GM10847 (cell line): ENCODE data around the gene OAT.

Experiments used
- POLR2A ChIP-seq: IDR thresholded peaks from 2 replicates; pipeline ENCODE4 v1.6.1; 2011; ENCODE audit not compliant: insufficient read length; ENCODE audit errors: extremely low read depth

Gene OAT

DNA sequence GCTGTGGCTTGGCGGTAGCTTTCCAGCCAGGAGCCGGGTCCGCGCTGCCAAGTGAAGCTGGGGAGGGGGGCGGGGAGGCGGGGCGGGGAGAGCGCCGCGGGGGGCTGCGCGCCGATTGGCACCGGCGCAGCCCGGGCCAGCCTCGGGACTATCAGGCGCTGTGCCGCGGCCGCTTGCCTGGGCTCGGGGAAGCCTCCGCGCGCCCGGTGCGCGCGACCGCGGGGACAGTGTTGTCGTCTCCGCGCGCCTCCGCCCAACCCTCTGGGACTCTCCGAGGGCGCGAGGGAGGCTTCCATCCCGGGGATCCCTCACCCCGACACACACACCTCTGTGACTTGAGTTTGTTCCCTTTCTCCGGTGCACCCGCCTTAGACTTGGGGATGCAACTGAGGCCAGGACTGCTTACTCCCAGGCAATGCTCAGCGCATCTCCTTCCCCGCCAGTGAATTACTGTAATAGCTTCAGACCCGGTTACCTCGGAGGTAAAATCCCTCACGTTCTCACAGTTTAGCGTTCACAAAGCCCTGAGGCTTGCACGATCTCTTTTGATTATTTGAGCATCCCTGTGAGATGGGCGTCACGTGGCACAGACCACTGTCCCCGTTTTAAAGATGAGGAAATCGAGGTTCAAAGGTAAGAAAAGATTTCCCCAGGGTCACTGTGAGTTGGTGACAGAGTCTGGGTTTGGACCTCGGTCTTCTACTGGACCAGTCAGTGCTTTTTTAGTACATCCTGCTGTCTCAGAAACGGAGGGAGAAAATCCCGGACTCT, 31.5 kb upstream of the OAT start, which contains the start of gene NKX1-2:
TSS of gene NKX1-2 (minus strand) at position 24 of the 771 bp plus-strand sequence. CDS start 92 bp downstream, outside the sequence.
- no peak for TF ChIP-seq POLR2A

DNA sequence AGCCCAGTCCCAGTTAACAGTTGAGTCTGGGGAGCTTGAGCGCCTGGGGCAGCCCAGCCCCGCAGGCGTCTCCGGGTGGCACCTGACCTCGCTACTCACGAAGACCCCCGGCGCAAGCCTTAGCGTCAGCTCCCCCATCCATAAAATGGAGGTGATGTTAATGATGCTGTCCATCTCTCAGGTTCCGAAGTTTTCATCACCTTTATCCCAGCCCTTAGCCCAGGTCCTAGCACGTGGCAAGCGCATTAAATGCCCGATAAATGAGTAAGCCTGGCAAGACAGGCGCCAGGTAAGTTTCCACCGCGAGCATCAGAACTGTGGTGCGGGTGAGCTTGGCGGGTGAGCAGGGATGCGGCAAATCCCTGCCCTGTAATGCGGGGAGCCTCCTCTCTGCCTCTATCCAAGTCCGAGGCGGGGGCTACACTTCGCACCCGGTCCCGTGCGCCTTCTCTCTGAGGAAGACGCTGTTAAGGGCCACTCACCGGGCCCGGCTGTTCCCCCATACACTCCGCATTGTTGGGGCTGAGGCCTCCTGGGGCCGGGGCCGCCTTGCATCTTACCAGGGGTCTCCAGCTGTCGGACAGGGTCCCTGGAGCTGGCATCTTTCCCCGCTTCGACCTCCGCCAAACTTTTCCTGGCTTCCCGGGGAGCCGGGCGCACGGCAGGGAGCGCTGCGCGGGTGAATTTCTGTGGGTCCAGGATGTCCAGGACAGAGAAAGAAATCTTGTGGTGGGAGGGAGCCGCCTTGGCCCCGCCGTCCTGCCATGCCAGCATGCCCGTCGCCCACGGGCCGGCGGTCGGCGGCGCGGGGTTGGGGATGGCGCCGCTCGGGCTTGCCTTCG, 30.7 kb upstream of the OAT start:
- TF ChIP-seq POLR2A = no peak

DNA sequence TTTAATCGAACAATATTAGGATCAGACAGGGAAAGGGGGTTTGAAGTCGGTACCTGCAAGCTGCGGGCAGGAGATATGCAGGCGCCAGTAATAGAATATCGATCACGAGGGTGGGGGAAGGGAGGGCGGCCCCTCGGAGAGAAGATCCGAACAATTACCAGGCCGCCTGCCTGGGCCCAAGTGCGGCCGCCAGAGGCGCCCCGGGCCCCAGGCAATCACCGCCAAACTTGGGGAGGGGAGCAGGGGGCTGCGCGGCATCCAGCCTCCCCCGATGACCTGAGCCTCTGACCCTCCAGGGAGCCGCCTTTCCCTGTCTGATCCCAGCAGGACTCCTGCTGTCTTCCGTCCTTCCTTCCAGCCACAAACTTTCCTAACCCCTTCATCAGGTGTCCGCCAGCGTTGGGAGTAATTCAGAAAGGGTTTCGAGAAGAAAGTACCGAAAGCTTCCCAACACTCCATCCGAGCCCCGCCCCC, 30.0 kb upstream of the OAT start:
- TF ChIP-seq POLR2A = no peak

DNA sequence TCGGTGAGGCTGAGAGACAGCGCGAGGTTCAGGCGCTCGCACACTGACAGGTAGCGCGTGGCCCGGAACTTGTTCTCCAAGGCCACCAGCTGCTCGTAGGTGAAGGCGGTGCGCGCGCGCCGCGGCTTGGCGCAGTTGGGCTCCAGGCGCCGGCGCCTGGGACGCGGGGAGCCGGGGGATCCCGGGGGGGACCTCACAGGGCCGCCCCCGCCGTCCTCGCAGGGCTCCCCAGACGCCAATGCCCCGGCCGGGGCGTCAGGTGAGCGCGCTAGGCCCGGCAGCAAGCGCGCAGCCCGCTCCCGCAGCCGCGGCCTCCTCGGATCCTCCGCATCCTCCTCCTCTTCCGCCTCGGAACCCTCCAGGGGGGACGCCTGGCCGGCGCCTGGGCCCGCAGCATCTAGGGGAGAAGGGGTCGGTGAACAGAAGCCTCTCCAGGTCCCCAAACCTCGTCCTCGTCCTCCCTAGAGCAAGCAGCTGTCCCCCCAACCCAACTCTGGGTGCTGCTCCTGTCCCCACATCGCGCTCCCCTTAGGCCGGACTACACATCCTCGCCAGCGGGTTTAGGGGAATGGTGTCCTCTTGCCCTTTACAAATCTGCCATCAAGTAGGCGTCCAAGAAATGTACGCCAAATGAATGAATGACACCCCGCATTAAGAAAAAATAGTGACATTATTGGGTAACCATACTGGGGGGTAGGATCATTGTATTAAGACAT, 29.2 kb upstream of the OAT start:
- no peak for TF ChIP-seq POLR2A

DNA sequence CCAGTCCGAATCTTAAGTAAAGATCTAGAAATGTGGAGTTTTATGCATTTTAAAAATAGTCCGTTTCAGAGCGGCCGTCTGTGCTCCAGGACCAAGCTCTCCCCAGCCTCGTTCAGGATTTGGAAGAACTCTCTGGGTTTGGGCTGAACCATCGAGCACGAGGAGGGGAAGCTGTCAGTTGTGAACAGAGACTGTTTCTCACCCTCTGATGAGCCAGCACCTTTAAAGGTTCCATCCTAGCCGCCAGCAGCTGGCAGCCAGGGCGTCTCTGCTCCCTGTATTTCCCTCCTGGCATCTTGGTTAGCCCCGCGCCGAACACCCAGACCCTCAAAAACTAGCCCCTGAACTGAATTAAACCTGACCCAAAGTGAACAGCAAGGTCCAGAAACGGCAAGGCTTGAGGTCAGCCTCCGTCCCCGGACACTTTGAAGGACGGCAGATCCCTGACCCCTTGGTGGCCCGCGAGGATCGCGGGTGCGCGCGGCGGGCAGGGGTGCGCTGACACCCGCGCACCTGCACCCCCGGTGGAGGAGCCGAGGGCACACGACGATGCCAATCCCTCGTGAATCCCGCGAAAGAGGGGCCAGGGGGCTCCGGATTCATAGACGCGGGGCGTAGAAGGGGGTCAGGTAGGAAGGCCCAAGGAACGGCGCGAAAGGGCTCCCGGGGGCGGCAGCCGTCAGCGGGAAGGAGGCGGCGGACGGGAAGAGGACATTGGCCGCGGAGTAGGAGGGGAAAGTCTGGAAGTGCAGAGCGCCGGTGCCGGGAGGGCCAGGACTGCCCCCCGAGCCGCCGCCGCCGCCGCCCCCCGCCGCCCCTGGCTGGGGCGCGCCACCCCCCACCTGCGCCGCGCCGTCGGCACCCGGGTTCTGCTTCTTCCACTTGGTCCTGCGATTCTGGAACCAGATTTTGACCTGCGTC, 28.4 kb upstream of the OAT start:
- TF ChIP-seq POLR2A = no peak

DNA sequence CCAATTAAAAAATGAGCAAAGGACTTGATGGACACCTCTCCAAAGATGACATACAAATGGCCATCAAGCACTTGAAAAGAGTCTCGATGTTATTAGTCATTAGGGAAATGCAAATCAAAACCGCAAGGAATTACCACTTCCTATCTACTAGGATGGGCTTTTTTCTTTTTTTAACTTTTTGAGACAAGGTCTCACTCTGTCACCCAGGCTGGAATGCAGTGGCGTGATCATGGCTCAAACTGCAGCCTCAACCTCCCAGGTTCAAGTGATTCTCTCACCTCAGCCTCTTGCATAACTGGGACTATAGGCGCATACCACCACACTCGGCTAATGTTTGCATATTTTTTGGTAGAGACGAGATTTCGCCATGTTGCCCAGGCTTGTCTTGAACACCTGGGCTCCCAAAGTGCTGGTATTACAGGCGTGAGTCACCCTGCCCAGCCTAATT, 17.5 kb upstream of the OAT start:
- TF ChIP-seq POLR2A = no peak

DNA sequence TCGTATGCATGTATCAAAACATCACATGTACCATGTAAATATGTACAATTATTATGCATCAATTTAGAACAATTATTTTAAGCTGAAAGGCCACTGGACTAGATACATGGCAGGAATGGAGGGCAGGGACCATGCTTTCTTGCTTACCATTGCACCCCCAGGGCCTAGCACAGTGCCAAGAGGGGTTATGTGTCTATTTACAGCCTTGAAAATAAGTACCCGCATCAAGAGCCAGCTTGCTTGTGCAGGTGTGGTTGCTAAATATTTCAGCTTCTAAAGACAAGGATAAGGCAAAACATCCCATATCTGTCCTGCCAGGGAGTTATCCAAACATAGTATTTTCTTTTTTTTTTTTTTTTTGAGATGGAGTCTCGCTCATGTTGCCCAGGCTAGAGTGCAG, 14.7 kb upstream of the OAT start:
- TF ChIP-seq POLR2A = no peak

DNA sequence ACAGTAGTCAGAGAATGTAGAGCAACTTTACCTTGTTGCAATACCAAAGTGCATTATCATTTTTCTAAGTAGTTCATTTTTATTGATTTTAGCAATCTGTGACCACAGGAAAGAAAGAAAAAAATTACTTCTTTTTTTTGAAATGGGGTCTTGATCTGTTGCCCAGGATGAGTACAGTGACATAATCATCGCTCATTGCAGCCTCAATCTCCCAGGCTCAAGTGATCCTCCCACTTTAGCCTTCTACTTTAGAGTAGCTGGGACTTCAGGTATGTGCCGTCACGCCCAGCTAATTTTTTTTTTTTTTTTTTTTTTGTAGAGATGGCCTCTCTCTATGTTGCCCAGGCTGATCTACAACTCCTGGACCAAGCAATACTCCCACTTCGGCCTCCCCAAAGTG, 11.4 kb upstream of the OAT start:
- TF ChIP-seq POLR2A = no peak

DNA sequence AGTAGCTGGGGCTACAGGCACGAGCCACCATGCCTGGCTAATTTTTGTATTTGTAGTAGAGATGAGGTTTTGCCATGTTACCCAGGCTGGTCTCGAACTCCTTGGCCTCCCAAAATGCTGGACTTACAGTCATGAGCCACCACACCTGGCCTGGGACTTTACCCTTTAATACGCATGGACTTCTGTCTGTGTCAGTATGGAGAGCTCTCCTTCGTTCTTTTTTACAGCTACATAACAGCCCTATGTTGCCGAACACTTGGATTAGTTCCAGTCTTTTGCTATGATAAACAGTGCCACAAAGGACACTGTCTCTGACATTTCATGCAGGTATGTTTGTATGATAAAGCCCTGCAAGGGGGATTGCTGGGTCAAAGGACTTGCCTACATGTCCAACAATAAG, 10.9 kb upstream of the OAT start:
- TF ChIP-seq POLR2A = no peak

DNA sequence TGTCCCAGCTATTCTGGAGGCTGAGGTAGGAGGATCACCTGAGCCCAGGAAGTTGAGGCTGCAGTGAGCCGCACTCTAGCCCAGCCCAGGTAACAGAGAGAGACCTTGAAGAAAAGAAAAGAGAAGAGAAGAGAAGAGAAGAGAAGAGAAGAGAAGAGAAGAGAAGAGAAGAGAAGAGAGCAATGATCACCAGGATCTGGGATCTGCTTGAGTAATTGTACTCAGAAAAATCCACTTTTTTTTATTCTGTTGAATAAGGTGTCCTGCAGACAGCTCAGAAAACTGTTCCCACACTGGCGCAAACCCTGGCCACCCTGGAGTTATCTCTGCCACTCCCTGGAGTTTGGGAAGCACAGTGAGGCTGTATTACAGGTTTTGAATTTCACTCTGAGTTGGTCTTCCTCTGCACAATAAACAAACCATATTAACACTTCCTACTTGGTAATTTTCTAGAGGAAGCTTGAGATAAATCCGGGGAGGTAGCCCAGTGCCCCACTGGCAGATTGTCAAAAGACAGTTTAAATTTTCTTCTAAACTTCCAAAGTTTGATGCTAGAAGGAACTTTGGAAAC, 9.6 kb upstream of the OAT start:
- TF ChIP-seq POLR2A = no peak

DNA sequence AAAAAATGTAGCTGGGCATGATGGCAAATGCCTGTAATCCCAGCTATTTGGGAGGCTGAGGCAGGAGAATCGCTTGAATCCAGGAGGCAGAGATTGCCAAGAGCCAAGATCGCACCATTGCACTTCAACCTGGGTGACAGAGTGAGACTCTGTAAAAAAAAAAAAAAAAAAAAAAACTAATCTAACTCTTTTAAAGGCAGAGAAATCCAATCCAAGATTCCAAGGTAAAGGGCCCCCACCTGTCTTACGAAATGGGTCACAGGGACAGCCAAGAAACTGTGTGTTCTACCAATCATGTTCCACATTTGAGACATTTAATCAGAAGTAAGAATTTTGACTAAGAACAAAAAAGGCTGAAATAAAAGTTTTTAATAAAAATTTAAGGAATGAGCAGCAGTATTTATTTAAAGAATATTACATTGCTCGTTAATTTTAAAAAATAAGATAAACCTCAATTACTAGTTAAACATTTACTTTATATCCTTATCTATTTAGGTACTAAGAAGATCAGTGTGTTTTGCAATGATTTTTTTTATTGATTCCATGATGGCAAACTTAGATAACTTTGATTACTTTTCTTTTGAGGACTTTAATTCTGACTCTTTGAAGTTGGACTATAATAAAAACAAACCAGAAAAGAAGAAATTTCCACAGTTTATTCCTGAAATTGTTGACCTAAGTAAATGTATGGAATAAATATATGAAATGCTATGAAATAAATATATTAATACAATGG, 6.7 kb upstream of the OAT start:
- TF ChIP-seq POLR2A = no peak

DNA sequence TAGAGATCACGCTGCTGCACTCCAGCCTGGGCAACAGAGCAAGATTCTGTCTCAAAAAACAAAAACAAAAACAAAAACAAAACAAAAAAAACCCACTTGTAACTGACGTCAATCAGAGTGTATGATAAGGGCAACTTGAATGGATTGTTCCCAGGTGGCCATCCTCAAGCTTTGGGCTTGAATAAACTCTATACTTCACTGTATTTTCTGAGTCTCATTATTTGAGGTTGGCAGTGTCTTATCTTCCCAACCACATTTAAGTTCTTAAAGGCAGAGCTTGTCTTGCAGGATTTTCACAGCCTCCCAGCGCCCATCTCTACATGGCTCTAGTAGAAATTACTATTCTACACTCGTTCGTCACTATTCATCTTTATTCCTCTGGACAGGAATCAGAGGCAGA, 5.1 kb upstream of the OAT start:
- TF ChIP-seq POLR2A = no peak

DNA sequence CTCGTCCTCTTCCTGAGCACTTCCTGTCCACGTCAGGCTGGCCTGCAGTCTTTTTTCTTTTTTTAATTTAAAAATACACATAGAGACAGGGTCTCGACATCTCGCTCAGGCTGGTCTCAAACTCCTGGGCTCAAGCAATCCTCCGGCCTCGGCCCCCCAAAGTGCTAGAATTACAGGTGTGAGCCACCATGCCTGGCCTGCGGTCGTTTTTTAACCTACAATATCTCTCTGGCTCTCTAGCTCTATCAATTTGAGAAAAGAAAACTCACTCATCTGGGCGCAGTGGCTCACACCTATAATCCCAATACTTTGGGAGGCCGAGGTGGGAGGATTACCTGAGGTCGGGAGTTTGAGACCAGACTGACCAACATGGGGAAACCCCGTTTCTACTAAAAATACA, 4.0 kb upstream of the OAT start:
- TF ChIP-seq POLR2A = no peak
